Subcutaneous abdominal adipose tissue (tissue), 5 donors: Measurements from ENCODE around the gene ITSN1.
"Not testable (repeated sequence)": the region's sequence is repeated elsewhere in the genome, so short reads cannot be mapped to it uniquely, and the experiment has no call there.

Experiments
- H3K27ac ChIP-seq: one replicate; pipeline ENCODE4 v1.7.0; 2013; ENCODE audit warnings: low read depth, mild to moderate bottlenecking, inconsistent platforms, low read length, moderate library complexity
- H3K27me3 ChIP-seq, 5 donors: one replicate each; pipeline ENCODE4 v1.7.0; 2013; ENCODE audit warnings: low read length in 5 of 5, inconsistent platforms in 1 of 5; ENCODE audit not compliant: control insufficient read depth in 5 of 5, insufficient read depth in 4 of 5
- H3K36me3 ChIP-seq, 5 donors: one replicate each; pipeline ENCODE4 v1.7.0; 2013; ENCODE audit warnings: low read length in 5 of 5; ENCODE audit not compliant: control insufficient read depth in 5 of 5, insufficient read depth in 5 of 5
- H3K4me1 ChIP-seq, 5 donors: one replicate each; pipeline ENCODE4 v1.7.0; 2013; ENCODE audit warnings: low read length in 5 of 5, mild to moderate bottlenecking in 3 of 5, moderate library complexity in 1 of 5; ENCODE audit not compliant: control insufficient read depth in 5 of 5, insufficient read depth in 5 of 5
- H3K4me3 ChIP-seq, 5 donors: one replicate each; pipeline ENCODE4 v1.7.0; 2013; ENCODE audit warnings: low read length in 5 of 5, low read depth in 1 of 5
- H3K9ac ChIP-seq, 5 donors: one replicate each; pipeline ENCODE4 v1.7.0; 2013; ENCODE audit warnings: low read length in 5 of 5, mild to moderate bottlenecking in 4 of 5, moderate library complexity in 3 of 5
- H3K9me3 ChIP-seq, 5 donors: one replicate each; pipeline ENCODE4 v1.7.0; 2013; ENCODE audit warnings: low read length in 5 of 5; ENCODE audit not compliant: control insufficient read depth in 5 of 5
- donor health status: healthy.
- donor health status: healthy.
- donor health status: healthy.
- donor health status: healthy.
- donor health status: healthy.

ITSN1 gene

DNA sequence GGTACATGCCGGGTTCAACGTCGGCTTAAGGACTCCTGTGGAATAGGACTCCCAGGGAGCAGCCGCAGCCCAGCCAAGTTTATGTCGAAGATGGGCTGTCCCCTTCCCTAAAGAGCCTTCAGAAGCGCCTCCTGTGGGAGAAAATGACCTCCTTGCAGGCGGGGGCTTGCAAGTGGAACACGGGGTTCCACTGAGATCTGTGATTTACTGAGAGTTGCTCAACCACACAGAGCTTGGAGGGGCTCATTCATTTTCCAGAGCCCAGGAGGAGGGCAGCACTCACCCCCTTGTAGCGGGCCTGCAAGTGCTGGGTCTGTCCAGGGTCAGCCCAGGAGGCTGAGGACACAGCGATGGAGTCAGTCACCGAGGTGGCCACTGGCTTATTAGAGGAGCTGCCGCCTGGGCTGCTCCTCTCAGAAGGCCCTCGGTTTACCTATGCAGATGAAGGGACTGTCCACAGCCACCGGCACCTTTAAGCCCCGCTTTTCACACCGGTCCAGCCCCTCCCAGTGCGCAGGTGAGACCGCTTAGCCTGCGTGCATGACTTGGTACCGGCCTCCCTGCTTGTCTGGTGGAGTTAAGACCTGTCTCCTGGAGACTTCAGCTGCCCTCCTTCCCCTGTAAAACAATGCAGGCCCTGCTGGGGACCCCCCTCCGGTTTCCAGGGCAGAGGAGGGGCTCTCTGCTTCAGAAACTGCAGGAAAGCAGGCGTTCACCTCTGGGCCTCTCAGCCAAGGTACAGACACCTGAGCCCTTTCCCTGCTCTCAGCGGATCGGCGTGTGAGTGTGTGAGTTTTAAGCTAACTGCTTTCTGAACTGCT is 215.8 kb downstream of the ITSN1 start:
- peak overlapping the region; percentile 17 for H3K27ac ChIP-seq
- H3K9ac ChIP-seq = no peak overlapping the region
- peaks cover 3 to 47% (median 30%) of the 10 kb centered on the region in 5 donors for H3K4me1 ChIP-seq
- no peaks in the 10 kb centered on the region for H3K36me3 ChIP-seq
- H3K4me3 ChIP-seq = no peak overlapping the region
- H3K27me3 ChIP-seq = no peaks in the 10 kb centered on the region
- no peaks in the 10 kb centered on the region for H3K9me3 ChIP-seq

DNA sequence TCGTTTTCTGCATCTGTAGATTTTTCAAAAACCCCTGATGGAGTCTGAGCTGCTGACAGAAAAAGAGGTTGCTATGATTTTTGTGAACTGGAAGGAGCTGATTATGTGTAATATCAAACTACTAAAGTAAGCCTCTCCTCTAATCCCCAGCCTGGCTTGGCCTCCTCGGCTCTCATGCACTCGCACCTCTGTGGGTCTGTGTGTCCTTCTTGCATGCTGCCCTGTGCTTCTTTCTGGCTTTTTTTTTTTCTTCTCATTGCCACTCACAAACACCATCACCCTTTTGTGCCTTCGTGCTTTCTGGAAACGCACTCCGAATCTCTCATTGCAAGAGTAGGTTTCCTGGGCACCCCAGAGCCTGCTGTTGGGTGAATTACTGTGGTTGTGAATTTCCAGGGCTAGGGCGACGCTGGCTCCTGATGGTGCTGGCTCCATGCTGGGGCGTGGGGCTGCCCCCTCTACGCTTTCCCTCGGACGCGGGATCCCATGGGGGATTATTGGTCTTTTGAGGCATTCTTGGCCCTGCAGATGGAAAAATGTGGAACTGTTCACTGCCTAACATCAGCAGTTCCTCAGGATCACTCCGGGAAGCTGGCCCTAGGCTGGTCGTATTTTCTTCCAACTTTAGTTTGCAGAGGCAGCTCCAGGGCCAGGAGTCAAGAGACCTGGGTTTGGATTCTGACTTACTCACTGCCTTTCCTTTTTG is 216.5 kb downstream of the ITSN1 start:
- Histone ChIP-seq H3K27ac (peak overlapping the region; percentile 17), H3K4me1 (peaks cover 3 to 47% (median 30%) of the 10 kb centered on the region in 5 donors), H3K9ac (no peak overlapping the region), H3K4me3 (no peak overlapping the region), H3K27me3 (no peaks in the 10 kb centered on the region), H3K36me3 (no peaks in the 10 kb centered on the region), H3K9me3 (no peaks in the 10 kb centered on the region)

DNA sequence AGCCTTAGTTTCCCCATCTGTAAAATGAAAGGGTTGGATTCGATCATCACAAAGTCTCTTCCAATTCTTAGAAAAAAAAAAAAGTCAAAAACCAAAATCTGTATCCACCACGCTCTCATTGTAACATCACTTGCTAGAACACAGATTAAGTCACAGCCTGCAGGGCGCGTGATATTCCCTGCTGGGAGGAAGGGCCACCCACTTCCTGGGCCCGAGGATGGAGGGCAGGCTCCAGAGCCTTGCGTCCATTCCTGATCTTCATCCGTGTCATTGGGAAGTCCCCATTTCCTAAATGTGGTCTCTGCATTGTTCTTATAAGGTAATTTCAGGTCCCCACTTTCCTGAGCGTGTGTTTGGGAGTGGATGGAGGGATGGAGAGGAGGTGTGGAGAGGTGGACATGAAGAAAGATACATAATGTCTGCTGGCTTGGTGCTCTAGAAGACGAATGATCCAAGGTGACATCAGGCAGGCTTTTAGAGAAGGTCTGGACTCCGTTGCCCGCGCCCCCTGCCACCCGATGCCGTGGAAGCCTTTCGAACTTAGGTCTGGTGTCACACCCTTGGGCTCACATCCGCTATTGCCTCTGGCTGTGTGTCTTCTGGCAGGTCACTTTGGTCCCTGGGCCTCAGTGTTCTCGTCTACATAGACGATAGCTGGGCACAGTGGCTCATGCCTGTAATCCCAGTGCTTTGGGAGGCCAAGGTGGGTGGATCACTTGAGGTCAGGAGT is 217.2 kb downstream of the ITSN1 start:
- no peaks in the 10 kb centered on the region for H3K27me3 ChIP-seq
- H3K4me3 ChIP-seq = no peak overlapping the region
- H3K9me3 ChIP-seq = no peaks in the 10 kb centered on the region
- H3K4me1 ChIP-seq = peaks cover 3 to 45% (median 28%) of the 10 kb centered on the region in 5 donors
- H3K9ac ChIP-seq = no peak overlapping the region
- peak overlapping the region; percentile 17 for H3K27ac ChIP-seq
- H3K36me3 ChIP-seq = no peaks in the 10 kb centered on the region

DNA sequence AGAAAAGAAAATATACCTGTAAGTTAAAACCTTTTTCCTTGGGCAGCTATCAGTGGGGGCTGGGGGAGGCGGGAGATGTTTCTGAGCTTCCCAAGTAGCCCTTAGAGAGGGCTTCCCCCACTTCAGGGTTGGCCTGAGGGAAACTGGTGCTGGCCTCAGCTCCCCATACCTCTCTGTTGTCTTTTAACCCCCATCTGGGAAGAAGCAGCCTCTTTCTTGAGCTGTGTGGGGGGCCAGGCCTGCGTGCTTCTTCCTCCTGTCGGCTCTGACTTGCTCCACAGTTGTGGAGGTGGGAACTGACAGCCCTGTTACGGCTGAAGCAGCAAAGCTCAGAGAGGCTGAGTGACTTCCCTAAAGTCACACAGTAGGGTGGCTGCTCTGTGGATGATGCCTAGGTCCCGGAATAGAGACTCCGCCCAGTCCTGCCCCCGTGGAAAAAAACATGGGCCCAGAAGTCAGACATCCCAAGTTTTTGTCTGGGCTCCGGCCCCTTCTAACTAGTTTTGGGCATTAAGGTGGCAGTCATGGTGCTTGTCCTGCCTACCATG is 218.1 kb downstream of the ITSN1 start:
- Histone ChIP-seq H3K27ac (no peak overlapping the region), H3K36me3 (no peaks in the 10 kb centered on the region), H3K27me3 (no peaks in the 10 kb centered on the region), H3K9me3 (no peaks in the 10 kb centered on the region), H3K9ac (no peak overlapping the region), H3K4me3 (no peak overlapping the region), H3K4me1 (peaks cover 1 to 39% (median 20%) of the 10 kb centered on the region in 5 donors)

DNA sequence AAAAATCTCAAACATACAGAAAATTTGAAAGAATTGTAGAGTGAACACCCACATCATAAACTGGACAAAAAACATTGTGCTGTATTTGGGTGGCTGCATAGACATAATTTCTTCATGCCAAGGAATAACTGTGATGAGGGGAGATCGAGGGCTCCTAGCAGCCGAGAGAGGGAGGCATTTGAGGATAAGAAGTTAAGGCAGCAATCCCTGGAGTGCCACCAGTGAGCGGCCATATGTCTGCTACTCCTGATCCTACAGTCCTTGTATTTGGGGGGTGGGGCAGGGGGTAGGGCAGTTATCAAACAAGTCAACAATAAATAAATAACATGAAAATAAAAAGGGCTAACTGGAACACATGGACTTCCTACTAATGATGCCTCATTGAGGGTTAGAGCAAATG is 218.8 kb downstream of the ITSN1 start:
- Histone ChIP-seq H3K36me3 (no peaks in the 10 kb centered on the region), H3K4me3 (no peak overlapping the region), H3K4me1 (peaks cover 1 to 35% (median 19%) of the 10 kb centered on the region in 5 donors), H3K27me3 (no peaks in the 10 kb centered on the region), H3K9ac (no peak overlapping the region), H3K27ac (no peak overlapping the region), H3K9me3 (no peaks in the 10 kb centered on the region)

DNA sequence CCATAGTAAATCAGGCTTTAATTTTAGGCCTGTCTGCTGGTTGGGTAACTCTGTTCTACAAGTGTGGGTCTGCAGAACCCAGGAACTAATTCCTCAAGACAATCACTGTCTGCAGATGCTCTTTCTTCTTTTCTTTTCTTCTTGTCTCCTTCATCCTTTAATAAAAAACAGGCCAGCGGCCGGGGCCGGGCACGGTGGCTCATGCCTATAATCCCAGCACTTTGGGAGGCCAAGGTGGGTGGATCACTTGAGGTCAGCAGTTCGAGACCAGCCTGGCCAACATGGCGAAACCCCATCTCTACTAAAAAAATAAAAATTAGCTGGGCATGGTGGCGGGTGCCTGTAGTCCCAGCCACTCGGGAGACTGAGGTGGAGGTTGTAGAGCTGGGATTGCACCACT is 220.9 kb downstream of the ITSN1 start:
- not testable (repeated sequence) for H3K27ac ChIP-seq, H3K9me3 ChIP-seq
- H3K4me1 ChIP-seq = peaks cover 1 to 17% (median 14%) of the 10 kb centered on the region in 5 donors

DNA sequence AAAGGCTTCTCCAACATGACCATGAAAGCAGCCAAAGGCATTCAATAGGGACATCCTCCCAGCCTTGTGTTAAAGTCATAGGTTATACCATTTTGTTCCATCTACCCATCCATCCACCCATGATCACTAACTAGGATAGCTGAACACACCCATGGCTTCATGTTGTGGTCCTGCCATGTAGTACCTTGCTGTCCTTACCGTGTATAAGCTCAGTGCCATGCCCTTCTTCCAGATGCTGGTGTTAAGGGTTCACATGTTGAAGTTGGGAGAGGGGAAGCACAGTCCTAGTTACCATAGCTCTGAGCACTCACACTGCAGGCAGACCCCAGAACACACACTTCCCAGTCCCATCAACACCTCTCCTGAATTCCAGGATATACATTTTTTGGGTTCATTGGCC is 221.8 kb downstream of the ITSN1 start:
- Histone ChIP-seq H3K27me3 (no peaks in the 10 kb centered on the region), H3K4me3 (no peak overlapping the region), H3K4me1 (peaks cover 0 to 7% (median 6%) of the 10 kb centered on the region in 5 donors), H3K27ac (no peak overlapping the region), H3K9ac (no peak overlapping the region), H3K9me3 (no peaks in the 10 kb centered on the region), H3K36me3 (no peaks in the 10 kb centered on the region)

More for the DNA sequence above, 220.9 kb downstream of the ITSN1 start:
- not testable (repeated sequence) for H3K27me3 ChIP-seq, H3K4me3 ChIP-seq, H3K36me3 ChIP-seq, H3K9ac ChIP-seq

DNA sequence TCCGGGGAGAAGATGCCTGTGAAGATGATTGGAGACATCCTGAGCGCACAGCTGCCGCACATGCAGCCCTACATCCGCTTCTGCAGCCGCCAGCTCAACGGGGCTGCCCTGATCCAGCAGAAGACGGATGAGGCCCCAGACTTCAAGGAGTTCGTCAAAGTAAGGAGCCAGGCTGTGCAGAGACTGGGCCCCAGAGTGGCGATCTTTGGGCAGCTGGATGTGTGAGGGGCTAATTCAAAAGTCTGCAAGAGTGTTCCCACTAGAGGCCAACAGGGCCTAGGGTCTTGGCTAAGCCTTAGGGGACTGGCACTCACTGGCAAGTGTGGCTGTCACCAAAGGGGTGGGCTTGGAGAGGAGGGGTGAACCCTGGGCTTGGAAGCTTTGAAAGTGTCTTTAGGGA is 222.9 kb downstream of the ITSN1 start:
- H3K9ac ChIP-seq = no peak overlapping the region
- H3K4me1 ChIP-seq = peaks cover 0 to 5% (median 0%) of the 10 kb centered on the region in 5 donors
- H3K27me3 ChIP-seq = no peaks in the 10 kb centered on the region

DNA sequence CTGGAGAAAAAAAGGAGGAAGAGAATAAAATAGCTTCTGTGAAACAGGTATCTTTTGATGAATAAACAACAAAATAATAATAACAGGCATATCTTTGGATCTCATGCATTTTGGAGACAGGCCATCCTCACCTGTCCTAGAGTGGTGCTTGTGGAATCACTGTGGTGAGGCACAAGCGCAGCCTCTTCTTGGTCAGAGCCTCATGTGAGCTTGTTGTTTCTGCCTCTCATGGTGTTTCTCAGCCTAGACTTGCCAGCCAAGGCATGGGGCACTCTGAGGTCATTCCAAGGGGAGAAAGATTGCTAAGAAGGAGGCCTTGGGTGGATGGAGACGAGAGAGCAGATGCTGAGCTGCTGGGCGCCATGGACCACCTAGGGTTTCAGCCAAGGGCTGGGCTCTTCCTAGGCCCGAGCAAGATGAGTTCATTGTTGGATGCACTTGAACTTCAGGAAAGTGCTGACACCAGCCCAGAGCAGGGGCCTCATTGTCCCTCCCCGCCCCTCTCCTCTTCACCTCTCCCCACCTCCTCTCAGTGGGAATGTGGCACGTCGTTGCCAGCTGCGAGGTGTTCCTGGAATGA is 223.8 kb downstream of the ITSN1 start:
- peaks cover 0 to 14% (median 0%) of the 10 kb centered on the region in 5 donors for H3K4me1 ChIP-seq
- no peak overlapping the region for H3K9ac ChIP-seq
- H3K27me3 ChIP-seq = no peaks in the 10 kb centered on the region
- no peak overlapping the region for H3K27ac ChIP-seq
- no peak overlapping the region for H3K4me3 ChIP-seq
- no peaks in the 10 kb centered on the region for H3K9me3 ChIP-seq
- no peaks in the 10 kb centered on the region for H3K36me3 ChIP-seq

More for the DNA sequence above, 222.9 kb downstream of the ITSN1 start:
- Histone ChIP-seq H3K27ac (no peak overlapping the region), H3K4me3 (no peak overlapping the region), H3K36me3 (no peaks in the 10 kb centered on the region), H3K9me3 (no peaks in the 10 kb centered on the region)
